ENCODE data around the gene ARL13A. TPM values are rescaled to one million over a fixed set of nuclear protein-coding genes. Genes with fewer than 3 reads are reported as not detected.
A peak's percentile ranks its signal among the peaks of the same experiment; 100 is the strongest.

ARL13A gene
- total and polyA plus RNA-seq, 12 donors: not detected

GRCh38 chrX:100990139-100990538 lies 20.6 kb downstream of the ARL13A start:
- WGBS, 2 donors: 85 to 94% methylated on average over 2 of the region's 2 CpGs
- H3K36me3 ChIP-seq: no peaks in the 10 kb centered on the region

GRCh38 chrX:100994352-100995281 lies 25.1 kb downstream of the ARL13A start:
- intact Hi-C loops (cut with DNase I): no loop called here
- Histone ChIP-seq H3K36me3 (no peaks in the 10 kb centered on the region), H3K9me3 (no peaks in the 10 kb centered on the region), H3K4me3 (no peak overlapping the region), H3K4me1 (no peaks in the 10 kb centered on the region), H3K27me3 (peaks cover 0 to 8% (median 0%) of the 10 kb centered on the region in 7 donors), H3K27ac (no peak overlapping the region)
- ATAC-seq (peak in 1 of 8 donors; percentile 87), DNase-seq (no peak)
- no peak for TF ChIP-seq CTCF (IDR thresholded peaks at IDR 0.05)
- 74 to 84% methylated on average over 5 of the region's 5 CpGs for whole genome bisulfite sequencing, 2 donors

More at GRCh38 chrX:100990139-100990538, 20.6 kb downstream of the ARL13A start:
- H3K27me3 ChIP-seq: peaks cover 0 to 8% (median 0%) of the 10 kb centered on the region in 7 donors
- intact Hi-C loops (cut with DNase I): no loop called here
- TF ChIP-seq CTCF (IDR thresholded peaks at IDR 0.05): no peak
- H3K4me3 ChIP-seq: no peak overlapping the region
- no peaks in the 10 kb centered on the region for H3K9me3 ChIP-seq
- H3K27ac ChIP-seq: no peak overlapping the region
- ATAC-seq: no peak
- DNase-seq: no peak
- H3K4me1 ChIP-seq: no peaks in the 10 kb centered on the region

GRCh38 chrX:100995469-100995868 lies 26.0 kb downstream of the ARL13A start:
- no peak for DNase-seq
- TF ChIP-seq CTCF (IDR thresholded peaks at IDR 0.05): no peak
- ATAC-seq: peak in 1 of 8 donors; percentile 37
- H3K4me3 ChIP-seq: no peak overlapping the region
- H3K27ac ChIP-seq: no peak overlapping the region
- intact Hi-C loops (cut with DNase I): no loop called here
- peaks cover 0 to 8% (median 0%) of the 10 kb centered on the region in 7 donors for H3K27me3 ChIP-seq
- peaks cover 0 to 2% (median 0%) of the 10 kb centered on the region in 9 donors for H3K36me3 ChIP-seq
- 80 to 86% methylated on average over 5 of the region's 5 CpGs for WGBS, 2 donors
- no peaks in the 10 kb centered on the region for H3K4me1 ChIP-seq
- H3K9me3 ChIP-seq: no peaks in the 10 kb centered on the region

- no peak for TF ChIP-seq CTCF (IDR thresholded peaks at IDR 0.05)
- intact Hi-C loops (cut with DNase I): no loop called here
These were observed 29.9 kb downstream of the ARL13A start for GRCh38 chrX:100999451-100999850.

More at GRCh38 chrX:100999451-100999850, 29.9 kb downstream of the ARL13A start:
- Histone ChIP-seq H3K27ac (no peak overlapping the region), H3K9me3 (no peaks in the 10 kb centered on the region), H3K4me1 (no peaks in the 10 kb centered on the region), H3K36me3 (peaks cover 0 to 21% (median 0%) of the 10 kb centered on the region in 9 donors), H3K4me3 (no peak overlapping the region), H3K27me3 (peaks cover 0 to 2% (median 0%) of the 10 kb centered on the region in 7 donors)
- ATAC-seq (no peak), DNase-seq (no peak)
- 98 to 100% methylated on average over 2 of the region's 2 CpGs for WGBS, 2 donors

Measured in heart right ventricle (tissue), 16 donors.